Mesenchymal stem cell (in vitro differentiated cells and primary cell): Measurements from ENCODE around the gene SH2D5.

Experiments used
- DNase-seq: peaks from one replicate; pipeline ENCODE4 v3.0.0-alpha.2; 2013
- H2AFZ ChIP-seq: one replicate; pipeline ENCODE4 v1.6.1; 2013; ENCODE audit warnings: low read depth, mild to moderate bottlenecking, control low read depth, inconsistent platforms, low read length, moderate library complexity
- H2AK5ac ChIP-seq: 2 replicates; pipeline ENCODE4 v1.6.1; 2013; ENCODE audit warnings: low read length, moderate library complexity, mild to moderate bottlenecking, inconsistent platforms; ENCODE audit not compliant: severe bottlenecking
- H2BK120ac ChIP-seq: one replicate; pipeline ENCODE4 v1.6.1; 2013; ENCODE audit warnings: low read depth, mild to moderate bottlenecking, inconsistent platforms, low read length, moderate library complexity
- H2BK12ac ChIP-seq, 2 experiments: one replicate each; pipeline ENCODE4 v1.6.1; 2013; ENCODE audit warnings: inconsistent platforms in 2 of 2, low read length in 2 of 2, mild to moderate bottlenecking in 2 of 2, moderate library complexity in 2 of 2, control low read depth in 1 of 2
- H2BK15ac ChIP-seq: one replicate; pipeline ENCODE4 v1.6.1; 2013; ENCODE audit warnings: mild to moderate bottlenecking, low read depth, inconsistent platforms; ENCODE audit not compliant: poor library complexity, severe bottlenecking
- H2BK5ac ChIP-seq: 2 replicates; pipeline ENCODE4 v1.6.1; 2013; ENCODE audit warnings: low read depth, mild to moderate bottlenecking, low read length, control low read depth, inconsistent platforms; ENCODE audit not compliant: poor library complexity, severe bottlenecking
- H3K14ac ChIP-seq, 2 experiments: one replicate each; pipeline ENCODE4 v1.6.1; 2013; ENCODE audit warnings: inconsistent platforms in 2 of 2, low read length in 2 of 2, control low read depth in 1 of 2, mild to moderate bottlenecking in 1 of 2, moderate library complexity in 1 of 2
- H3K18ac ChIP-seq, 2 experiments: one replicate each; pipeline ENCODE4 v1.6.1; 2013; ENCODE audit warnings: inconsistent platforms in 2 of 2, low read length in 2 of 2, control low read depth in 1 of 2, low read depth in 1 of 2, mild to moderate bottlenecking in 1 of 2
- H3K23ac ChIP-seq, 2 experiments: one replicate each; pipeline ENCODE4 v1.6.1; 2013; ENCODE audit warnings: inconsistent platforms in 2 of 2, low read length in 2 of 2, mild to moderate bottlenecking in 2 of 2, moderate library complexity in 2 of 2, control low read depth in 1 of 2
- H3K27ac ChIP-seq: 2 replicates; pipeline ENCODE4 v1.5.1; 2013; ENCODE audit warnings: mild to moderate bottlenecking, moderate library complexity, low read length, control low read depth, inconsistent platforms; ENCODE audit not compliant: poor library complexity, severe bottlenecking
- H3K27me3 ChIP-seq, 2 experiments: 2 replicates each; pipeline versions ENCODE4 v1.6.1 to v1.7.0; 2013; ENCODE audit warnings: low read length in 2 of 2, mild to moderate bottlenecking in 2 of 2, moderate library complexity in 2 of 2, control low read depth in 1 of 2, inconsistent platforms in 1 of 2; ENCODE audit not compliant: control insufficient read depth in 1 of 2, insufficient read depth in 1 of 2
- H3K36me3 ChIP-seq, 2 experiments: 2 replicates each; pipeline versions ENCODE4 v1.6.1 to v1.7.0; 2013; ENCODE audit warnings: low read length in 2 of 2, control low read depth in 1 of 2, inconsistent platforms in 1 of 2, low read depth in 1 of 2, mild to moderate bottlenecking in 1 of 2; ENCODE audit not compliant: insufficient read depth in 2 of 2, control insufficient read depth in 1 of 2
- H3K4ac ChIP-seq, 2 experiments: one replicate each; pipeline ENCODE4 v1.6.1; 2013; ENCODE audit warnings: inconsistent platforms in 2 of 2, low read length in 2 of 2, mild to moderate bottlenecking in 2 of 2, moderate library complexity in 2 of 2, control low read depth in 1 of 2, low read depth in 1 of 2
- H3K4me1 ChIP-seq: 2 replicates; pipeline ENCODE4 v1.6.1; 2013; ENCODE audit warnings: low read depth, low read length, control low read depth; ENCODE audit not compliant: control insufficient read depth, insufficient read depth
- H3K4me2 ChIP-seq: 2 replicates; pipeline ENCODE4 v1.6.1; 2013; ENCODE audit warnings: low read length, mild to moderate bottlenecking, inconsistent platforms; ENCODE audit not compliant: poor library complexity, severe bottlenecking
- H3K4me3 ChIP-seq, 2 experiments: 2 replicates each; pipeline versions ENCODE4 v1.5.1 to v1.7.0; 2013; ENCODE audit warnings: low read length in 2 of 2, mild to moderate bottlenecking in 2 of 2, control low read depth in 1 of 2, low read depth in 1 of 2; ENCODE audit not compliant: insufficient read depth in 1 of 2
- H3K79me1 ChIP-seq: replicated peaks from 2 replicates; pipeline ENCODE4 v1.6.1; 2013; ENCODE audit warnings: mild to moderate bottlenecking, control low read depth, low read length, inconsistent platforms; ENCODE audit not compliant: poor library complexity, severe bottlenecking
- H3K9ac ChIP-seq: 2 replicates; pipeline ENCODE4 v1.7.0; 2013; ENCODE audit warnings: mild to moderate bottlenecking, low read length, moderate library complexity
- H3K9me3 ChIP-seq: 2 replicates; pipeline ENCODE4 v1.7.0; 2013; ENCODE audit warnings: mild to moderate bottlenecking, low read length; ENCODE audit not compliant: control insufficient read depth
- H4K8ac ChIP-seq: one replicate; pipeline ENCODE4 v1.6.1; 2013; ENCODE audit warnings: inconsistent platforms, mild to moderate bottlenecking, low read length, moderate library complexity
- H4K91ac ChIP-seq: one replicate; pipeline ENCODE4 v1.6.1; 2013; ENCODE audit warnings: mild to moderate bottlenecking, low read length, inconsistent platforms
- WGBS: methylation state at CpG from one replicate; pipeline ENCODE4 v1.1.7; 2013; ENCODE audit warnings: mixed read lengths; 5-methylcytosine and 5-hydroxymethylcytosine counted together

SH2D5 gene

DNA sequence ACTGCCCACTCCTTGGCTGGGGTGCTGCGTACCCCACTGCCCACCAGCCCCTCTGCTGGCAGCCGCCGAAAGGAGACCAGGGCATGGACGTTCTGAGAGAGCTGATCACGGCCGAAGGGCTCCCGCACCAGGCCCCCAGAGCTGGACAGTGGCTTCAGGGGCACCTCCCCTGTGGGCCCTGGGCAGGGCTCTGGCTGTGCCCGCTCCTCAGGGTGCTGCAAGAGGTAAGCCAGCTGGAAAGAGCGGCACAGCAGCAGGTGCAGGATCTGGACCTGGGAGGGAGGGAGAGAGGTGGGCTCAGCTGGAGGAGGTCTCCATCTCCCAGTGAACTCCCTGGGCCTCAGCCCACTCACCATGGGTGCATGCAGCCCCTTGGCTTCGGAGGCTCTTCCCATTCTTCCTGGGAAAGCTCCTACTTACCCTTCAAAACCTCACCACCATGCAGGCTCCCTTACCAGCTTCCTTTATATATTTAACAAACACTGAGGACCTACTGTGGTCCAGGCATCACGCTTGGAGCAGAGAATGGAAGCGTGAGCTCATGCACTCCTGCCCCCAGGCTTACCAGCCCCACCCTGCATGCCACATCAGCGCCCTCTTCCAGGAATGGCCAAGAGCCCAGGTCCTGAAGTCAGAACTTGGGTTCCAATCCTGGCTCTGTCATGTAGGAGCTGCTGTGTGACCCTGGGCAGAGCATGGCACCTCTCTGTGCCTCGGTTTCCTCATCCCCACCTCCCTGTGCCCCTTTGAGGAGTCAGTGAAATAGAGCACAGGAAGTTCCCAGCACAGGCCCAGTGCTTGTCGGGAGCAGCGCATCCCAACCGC is 7.9 kb downstream of the SH2D5 start:
- no peak overlapping the region for H4K8ac ChIP-seq
- no peak overlapping the region for H3K4ac ChIP-seq
- peaks cover 33% of the 10 kb centered on the region for H3K4me1 ChIP-seq
- peaks cover 0 to 62% of the 10 kb centered on the region in 2 experiments for H3K36me3 ChIP-seq
- no peak overlapping the region for H2BK12ac ChIP-seq
- H2AK5ac ChIP-seq, result no peak overlapping the region
- no peaks in the 10 kb centered on the region for H3K9me3 ChIP-seq
- DNase-seq, result no peak
- peaks cover 0 to 23% of the 10 kb centered on the region in 2 experiments for H3K27me3 ChIP-seq
- H2BK120ac ChIP-seq, result no peak overlapping the region
- H3K79me1 ChIP-seq, result peaks cover 15% of the 10 kb centered on the region
- no peak overlapping the region for H3K18ac ChIP-seq
- H2BK15ac ChIP-seq, result no peak overlapping the region
- 85% methylated on average over 16 of the region's 17 CpGs for WGBS
- H4K91ac ChIP-seq, result no peak overlapping the region
- H3K23ac ChIP-seq, result no peak overlapping the region
- no peak overlapping the region for H2AFZ ChIP-seq
- no peak overlapping the region for H3K4me3 ChIP-seq
- no peak overlapping the region for H2BK5ac ChIP-seq
- no peak overlapping the region for H3K14ac ChIP-seq
- no peak overlapping the region for H3K4me2 ChIP-seq
- H3K27ac ChIP-seq, result no peak overlapping the region
- H3K9ac ChIP-seq, result no peak overlapping the region

DNA sequence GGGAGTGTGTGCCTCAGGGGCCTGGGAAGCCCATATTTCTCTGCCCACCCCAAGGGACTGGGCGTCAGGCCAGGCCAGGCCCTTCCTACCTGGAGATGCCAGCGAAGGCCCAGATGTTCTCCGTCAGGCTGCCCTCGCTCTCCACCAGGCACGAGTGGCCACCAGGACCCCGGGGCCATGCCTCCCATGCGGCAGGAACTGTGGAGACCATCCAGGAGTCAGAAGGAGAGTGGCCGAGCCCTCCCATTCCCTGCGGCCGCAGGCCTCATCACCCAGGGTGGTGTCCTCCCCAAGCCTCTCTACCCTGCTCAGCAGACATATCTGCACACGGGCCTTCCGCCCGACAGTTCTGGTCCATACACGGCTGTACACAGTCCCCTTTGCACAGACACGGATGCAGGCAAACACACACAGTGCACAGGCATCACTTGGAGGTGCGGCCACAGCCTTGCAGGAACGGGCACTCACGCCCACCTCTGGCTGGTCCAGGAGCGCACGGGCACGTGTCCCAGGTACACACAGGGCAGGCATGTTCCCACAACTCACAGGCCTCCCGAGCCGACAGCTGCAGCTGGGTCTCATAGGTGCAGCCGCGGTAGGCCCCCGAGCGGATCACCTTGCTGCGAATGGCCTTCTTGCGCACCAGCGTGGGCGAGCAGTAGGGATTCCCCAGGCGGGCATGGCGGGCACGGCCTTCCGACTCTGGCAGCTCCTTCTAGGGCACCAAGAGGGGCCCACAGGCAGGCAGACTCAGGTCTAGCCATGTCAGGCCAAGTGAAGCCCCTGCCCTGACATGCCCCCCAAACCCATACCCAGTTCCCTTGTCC is 8.8 kb downstream of the SH2D5 start:
- H3K4me1 ChIP-seq, result peaks cover 32% of the 10 kb centered on the region
- H3K18ac ChIP-seq, result no peak overlapping the region
- H3K36me3 ChIP-seq, result peaks cover 0 to 62% of the 10 kb centered on the region in 2 experiments
- 97% methylated on average over 35 of the region's 35 CpGs for WGBS
- H3K27ac ChIP-seq, result no peak overlapping the region
- H3K79me1 ChIP-seq, result peaks cover 14% of the 10 kb centered on the region
- H2BK5ac ChIP-seq, result no peak overlapping the region
- peaks cover 0 to 21% of the 10 kb centered on the region in 2 experiments for H3K27me3 ChIP-seq
- H2BK15ac ChIP-seq, result no peak overlapping the region
- H2BK12ac ChIP-seq, result no peak overlapping the region
- H3K4me2 ChIP-seq, result no peak overlapping the region
- peak overlapping the region; percentile 25 for H4K91ac ChIP-seq
- H3K23ac ChIP-seq, result no peak overlapping the region
- no peak overlapping the region for H4K8ac ChIP-seq
- no peak overlapping the region for H2BK120ac ChIP-seq
- no peak overlapping the region for H3K14ac ChIP-seq
- peak overlapping the region in 1 of 2 experiments; percentile 18 for H3K4me3 ChIP-seq
- H3K9ac ChIP-seq, result no peak overlapping the region
- H3K4ac ChIP-seq, result no peak overlapping the region
- no peak for DNase-seq
- no peak overlapping the region for H2AFZ ChIP-seq
- no peak overlapping the region for H2AK5ac ChIP-seq
- H3K9me3 ChIP-seq, result no peaks in the 10 kb centered on the region

DNA sequence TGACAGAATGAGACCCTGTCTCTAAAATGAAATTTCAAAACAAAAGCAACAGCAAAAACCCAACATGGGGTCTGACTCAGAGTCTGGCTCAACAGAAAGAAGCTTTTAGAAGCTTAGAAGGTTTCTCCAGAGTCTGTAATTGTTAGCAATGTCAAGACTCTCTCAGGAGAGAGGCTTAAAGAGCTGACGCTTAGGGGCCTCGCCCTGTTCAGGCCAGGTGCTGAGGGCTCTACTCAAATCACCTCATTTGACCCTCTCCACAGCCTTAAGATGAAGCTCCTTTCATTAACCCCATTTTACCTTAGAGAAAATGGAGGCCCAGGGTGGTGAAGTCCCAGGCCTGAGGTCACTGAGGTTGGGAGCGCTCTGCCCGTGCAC is 9.4 kb downstream of the SH2D5 start:
- Histone ChIP-seq H4K91ac (no peak overlapping the region), H3K4me1 (peaks cover 30% of the 10 kb centered on the region), H3K27ac (no peak overlapping the region), H3K4me3 (no peak overlapping the region), H3K27me3 (peaks cover 0 to 20% of the 10 kb centered on the region in 2 experiments), H3K18ac (no peak overlapping the region), H2BK5ac (no peak overlapping the region), H3K9ac (no peak overlapping the region), H2AK5ac (no peak overlapping the region), H3K4me2 (no peak overlapping the region), H2BK15ac (no peak overlapping the region), H2BK120ac (no peak overlapping the region), H3K23ac (no peak overlapping the region), H2BK12ac (no peak overlapping the region), H3K9me3 (no peaks in the 10 kb centered on the region), H3K4ac (no peak overlapping the region), H2AFZ (no peak overlapping the region), H3K14ac (no peak overlapping the region), H3K36me3 (peaks cover 0 to 62% of the 10 kb centered on the region in 2 experiments), H4K8ac (no peak overlapping the region), H3K79me1 (peaks cover 9% of the 10 kb centered on the region)
- WGBS, result 97% methylated on average over 4 of the region's 4 CpGs
- no peak for DNase-seq
